K562 (cell line): ENCODE results near the gene GCN1. TPM values are rescaled to one million over a fixed set of nuclear protein-coding genes. Genes with fewer than 3 reads are reported as not detected.

Source experiments
- ATAC-seq: fragments of 200-7000 bp; cut with Tn5 transposase; 3 replicates; pipeline ENCODE4 v1.9.1; 2020; ENCODE audit warnings: moderate library complexity
- BruUV-seq: library from RNA; stranded (reverse); fragments of 400-500 nt; replicated peaks from 2 replicates; lab custom pipeline; 2021; lab: Mats Ljungman, UMichigan
- CTCF ChIA-PET: fragments of 300-600 bp; formaldehyde crosslinking; extraction: SDS; loops from one replicate; lab custom pipeline; 2021; ENCODE audit warnings: low intra/inter-chr PET ratio; lab: Yijun Ruan, JAX
- POLR2A ChIA-PET: fragments of 300-600, 350-650 bp; sonication (Branson Sonifier 250); formaldehyde crosslinking; extraction: SDS; loops from one replicate; lab custom pipeline; 2021; ENCODE audit warnings: antibody characterized with exemption, inconsistent platforms; lab: Yijun Ruan, JAX
- DNase-seq, 4 experiments: peaks; one replicate each; pipeline versions ENCODE4 v3.0.0 to v3.0.0-alpha.2; 2011 to 2018; ENCODE audit warnings: low spot score in 3 of 4, mixed read lengths in 3 of 4; ENCODE audit errors: extremely low read depth in 1 of 4
- FAIRE-seq: peaks from 2 replicates; lab custom pipeline; 2011; peaks lifted over from hg19 to GRCh38; lab: Jason Lieb, UNC
- H2AFZ ChIP-seq: 2 replicates; pipeline ENCODE4 v1.6.0; 2011; ENCODE audit warnings: low read depth, low read length, control low read depth, inconsistent platforms
- H3K27ac ChIP-seq: fragments of 200-600 bp; 3 replicates; pipeline ENCODE4 v1.8.0; 2011; ENCODE audit warnings: low read depth, mild to moderate bottlenecking, control low read depth, inconsistent platforms, low read length, moderate library complexity, mixed read lengths; ENCODE audit errors: extremely low read depth
- H3K27me3 ChIP-seq, 2 experiments: fragments of 300-600 bp in 1 of 2; 2 replicates in 1 of 2; 3 replicates in 1 of 2; pipeline versions ENCODE4 v1.6.0 to v1.8.0; 2011; ENCODE audit warnings: inconsistent platforms in 2 of 2, low read length in 2 of 2, mild to moderate bottlenecking in 1 of 2, mixed read lengths in 1 of 2, moderate library complexity in 1 of 2; ENCODE audit not compliant: control insufficient read depth in 2 of 2, insufficient read depth in 2 of 2
- H3K36me3 ChIP-seq: fragments of 300-600 bp; 3 replicates; pipeline ENCODE4 v1.8.0; 2011; ENCODE audit warnings: mild to moderate bottlenecking, low read length, inconsistent platforms; ENCODE audit not compliant: control insufficient read depth, insufficient read depth
- H3K4me1 ChIP-seq, 2 experiments: fragments of 200-600 bp in 1 of 2; replicated peaks in 1 of 2; 2 replicates in 1 of 2; 3 replicates in 1 of 2; pipeline versions ENCODE4 v1.5.1 to v1.8.0; 2011; ENCODE audit warnings: inconsistent platforms in 2 of 2, low read length in 2 of 2, mild to moderate bottlenecking in 1 of 2, mixed read lengths in 1 of 2, moderate library complexity in 1 of 2; ENCODE audit not compliant: control insufficient read depth in 2 of 2, insufficient read depth in 2 of 2
- H3K4me2 ChIP-seq: 2 replicates; pipeline ENCODE4 v1.6.1; 2011; ENCODE audit warnings: low read length, control low read depth, inconsistent platforms, mixed read lengths; ENCODE audit not compliant: insufficient read depth
- H3K4me3 ChIP-seq: fragments of 200-600 bp; sonication (generic), shearing (Covaris generic); 2 replicates; pipeline ENCODE4 v1.5.1; 2016; ENCODE audit warnings: control low read depth, inconsistent platforms
- H3K79me2 ChIP-seq: fragments of 200-600 bp; 3 replicates; pipeline ENCODE4 v1.8.0; 2011; ENCODE audit warnings: low read length, inconsistent platforms; ENCODE audit not compliant: control insufficient read depth, insufficient read depth
- H3K9ac ChIP-seq, 2 experiments: 2 replicates each; pipeline versions ENCODE4 v1.6.0 to v1.6.1; 2011; ENCODE audit warnings: low read depth in 2 of 2, low read length in 2 of 2, control low read depth in 1 of 2, inconsistent platforms in 1 of 2, mild to moderate bottlenecking in 1 of 2, mixed read lengths in 1 of 2; ENCODE audit not compliant: insufficient read depth in 1 of 2
- H3K9me1 ChIP-seq: one replicate; pipeline ENCODE4 v1.6.0; 2011; ENCODE audit warnings: inconsistent platforms, mild to moderate bottlenecking, low read length, moderate library complexity; ENCODE audit not compliant: control insufficient read depth, insufficient read depth
- H3K9me3 ChIP-seq: replicated peaks from 2 replicates; pipeline ENCODE4 v1.5.1; 2011; ENCODE audit warnings: low read depth, low read length, inconsistent platforms; ENCODE audit not compliant: control insufficient read depth, insufficient read depth
- H4K20me1 ChIP-seq: replicated peaks from 2 replicates; pipeline ENCODE4 v1.6.1; 2011; ENCODE audit warnings: low read length, inconsistent platforms, mixed read lengths; ENCODE audit not compliant: control insufficient read depth, insufficient read depth
- C11orf30 ChIP-seq: fragments of 450-650 bp; IDR thresholded peaks from 2 replicates; pipeline ENCODE4 v1.6.1; 2016; ENCODE audit warnings: low read depth, mild to moderate bottlenecking
- CBX1 ChIP-seq: sonication (generic); IDR thresholded peaks from 2 replicates; pipeline ENCODE4 v1.6.1; 2016; ENCODE audit warnings: antibody characterized with exemption, low read depth, mild to moderate bottlenecking
- CBX2 ChIP-seq: fragments of 200-600 bp; sonication (generic); IDR thresholded peaks from one replicate; pipeline ENCODE4 v1.6.1; 2012; ENCODE audit warnings: mild to moderate bottlenecking, low read length, inconsistent platforms; ENCODE audit not compliant: insufficient read depth, poor library complexity, severe bottlenecking
- HNRNPL ChIP-seq: fragments of 200-400 bp; formaldehyde crosslinking; IDR thresholded peaks from 2 replicates; pipeline ENCODE4 v1.6.1; 2017; ENCODE audit warnings: low read depth, mild to moderate bottlenecking, low read length
- MED1 ChIP-seq: sonication (generic); formaldehyde crosslinking; IDR thresholded peaks from 2 replicates; pipeline ENCODE4 v1.8.1; 2023; ENCODE audit warnings: missing genetic modification reagents, borderline replicate concordance
- NEUROD1 ChIP-seq: fragments of 150-350 bp; IDR thresholded peaks from 2 replicates; pipeline ENCODE4 v1.6.1; 2014; ENCODE audit warnings: borderline replicate concordance, low read length, low read depth; ENCODE audit not compliant: partially characterized antibody
- NKRF ChIP-seq: fragments of 450-650 bp; IDR thresholded peaks from 2 replicates; pipeline ENCODE4 v1.6.1; 2016; ENCODE audit warnings: borderline replicate concordance
- PHB2 ChIP-seq: fragments of 450-650 bp; IDR thresholded peaks from 2 replicates; pipeline ENCODE4 v1.6.1; 2017; ENCODE audit warnings: low read depth
- PPARD ChIP-seq: fragments of 250-450 bp; sonication (Bioruptor Pico); IDR thresholded peaks from 2 replicates; pipeline ENCODE4 v1.8.0; 2022; ENCODE audit warnings: inconsistent platforms, mild to moderate bottlenecking, moderate library complexity
- STAT6 ChIP-seq: sonication (generic); formaldehyde crosslinking; IDR thresholded peaks from 2 replicates; pipeline ENCODE4 v1.8.1; 2023; ENCODE audit warnings: mild to moderate bottlenecking, missing genetic modification reagents
- ZSCAN29 ChIP-seq: fragments of 450-650 bp; IDR thresholded peaks from 2 replicates; pipeline ENCODE4 v1.6.1; 2017
- WGBS: fragments of 100-300 bp; shearing (Covaris generic); methylation state at CpG from one replicate; pipeline ENCODE4 v1.1.6; 2016; ENCODE audit warnings: low coverage, mixed read lengths; ENCODE audit not compliant: insufficient coverage; ENCODE audit errors: missing lambda C conversion rate; 5-methylcytosine and 5-hydroxymethylcytosine counted together
- in situ Hi-C: fragments of 300-500 bp; cut with MboI; formaldehyde crosslinking; loops from 4 replicates; pipeline ENCODE4 v1.15.0; 2018; ENCODE audit warnings: inconsistent platforms, mixed read lengths
- intact Hi-C: fragments of 100-400 bp; cut with micrococcal nuclease; formaldehyde crosslinking; loops from 2 replicates; pipeline ENCODE4 v1.14.2; 2022
- polyA plus RNA-seq, 8 experiments: library from polyadenylated mRNA; depleted of rRNA in 4 of 8; stranded (reverse) in 5 of 8; unstranded in 3 of 8; fragments of >200 nt; fragmentation: Nextera tagmentation in 2 of 8; fragmentation: Illumina TruSeq in 1 of 8; extraction: Ambion mirVana in 2 of 8; extraction: Trizol in 1 of 8; gene quantifications; 2 replicates each; pipeline versions ENCODE4 v1.2.1 to v1.2.3, GENCODE V29; 2011 to 2014; ENCODE audit warnings: inconsistent platforms in 1 of 8, missing spikeins in 1 of 8
- total RNA-seq, 7 experiments: library from RNA; depleted of rRNA in 6 of 7; stranded (reverse); fragments of >200 nt in 6 of 7; fragmentation: Illumina TruSeq in 2 of 7; extraction: Trizol in 2 of 7; gene quantifications; 2 replicates each; pipeline versions ENCODE4 v1.2.1 to v1.2.3, GENCODE V29; 2011 to 2021; ENCODE audit warnings: low replicate concordance in 1 of 7
- TF ChIP-seq, protein P1 (sequence below): fragments of 250-450 bp; sonication (Bioruptor Pico); IDR thresholded peaks from 2 replicates; pipeline ENCODE4 v1.8.0; 2021; ENCODE audit warnings: moderate library complexity, mild to moderate bottlenecking, inconsistent platforms

Gene GCN1
- total and polyA plus RNA-seq, 9 of the 15 experiments (the other 6 are each of a cell fraction or from before 2014, with no cell fraction given), result 11.9 to 190 (median 51.7) TPM

DNA sequence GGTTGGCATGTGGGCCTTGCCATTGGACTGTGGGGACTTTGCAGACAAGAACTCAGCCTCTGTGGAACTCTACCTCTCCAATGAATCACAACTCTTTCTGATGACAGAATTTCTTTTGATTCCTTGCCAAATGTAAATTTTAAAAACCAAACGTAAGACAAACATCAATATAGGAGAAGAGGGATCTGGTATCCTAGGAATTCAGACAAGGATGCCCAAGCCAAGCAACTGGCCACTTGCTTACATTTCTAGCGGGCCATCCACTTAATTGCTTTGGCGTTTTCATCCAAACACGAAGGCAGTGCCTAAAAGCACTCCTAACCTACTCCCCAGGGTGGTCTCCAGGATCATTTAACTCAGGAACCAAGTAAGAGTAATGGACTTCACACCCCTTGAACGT is 54.6 kb downstream of the GCN1 start:
- H3K36me3 ChIP-seq, result peaks cover 95% of the 10 kb centered on the region
- BruUV-seq, result no TSS peak
- DNase-seq, result no peak
- H3K9ac ChIP-seq, result no peak overlapping the region
- H3K4me3 ChIP-seq, result no peak overlapping the region
- intact Hi-C loops (no loop called here), in situ Hi-C loops (loop anchor here (5.0 kb wide), 1 partner anchor 47 kb away; no protein-coding TSS in a partner anchor)
- no peaks in the 10 kb centered on the region for H3K4me1 ChIP-seq
- H3K79me2 ChIP-seq, result no peaks in the 10 kb centered on the region
- H3K27ac ChIP-seq, result no peak overlapping the region
- H2AFZ ChIP-seq, result no peak overlapping the region
- H3K9me1 ChIP-seq, result no peaks in the 10 kb centered on the region
- TF ChIP-seq STAT6 (CRISPR knock-in tag) (no peak), CBX2 (no peak), CBX1 (no peak), NKRF (no peak), NEUROD1 (no peak), MED1 (CRISPR knock-in tag) (no peak), HNRNPL (no peak), PHB2 (no peak), PPARD (CRISPR knock-in tag) (no peak), C11orf30 (no peak), ZSCAN29 (no peak)
- TF ChIP-seq, protein P1, sequence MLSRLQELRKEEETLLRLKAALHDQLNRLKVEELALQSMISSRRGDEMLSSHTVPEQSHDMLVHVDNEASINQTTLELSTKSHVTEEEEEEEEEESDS (CRISPR knock-in tag), result no peak
- ChIA-PET POLR2A (interaction anchor here (0.8 to 1.0 kb wide), 2 partner anchors 61 kb away, joined by 3 read pairs; partner anchors contain the start of gene RPLP0), CTCF (no interaction called here)
- no peak for ATAC-seq
- 86% methylated on average over 5 of the region's 5 CpGs for WGBS
- no peak overlapping the region for H3K4me2 ChIP-seq
- H3K27me3 ChIP-seq, result no peaks in the 10 kb centered on the region
- FAIRE-seq, result no peak
- H3K9me3 ChIP-seq, result no peaks in the 10 kb centered on the region
- H4K20me1 ChIP-seq, result no peaks in the 10 kb centered on the region
